Stimulated activated CD4-positive, alpha-beta T cell treated with anti-CD3 and anti-CD28 coated beads, Interleukin-12 subunit alpha, Interleukin-12 subunit beta, amount 100 ng/mL, for 24 hours (primary cell): ENCODE measurements around the gene VMO1.

Source experiments
- DNase-seq, 2 experiments: peaks; one replicate each; pipeline ENCODE4 v3.0.0-alpha.2; 2020; ENCODE audit warnings: low read depth in 2 of 2

VMO1 gene

GRCh38 chr17:4764595-4764994 lies 21.6 kb downstream of the VMO1 start:
- DNase-seq, result no peak

GRCh38 chr17:4759776-4760236 lies 26.4 kb downstream of the VMO1 start:
- no peak for DNase-seq

- DNase-seq, result no peak
These were observed 32.8 kb downstream of the VMO1 start for GRCh38 chr17:4753392-4753791.

GRCh38 chr17:4751932-4752331 lies 34.2 kb downstream of the VMO1 start:
- DNase-seq, result no peak

GRCh38 chr17:4750606-4751005 lies 35.6 kb downstream of the VMO1 start:
- no peak for DNase-seq

- DNase-seq, result no peak
These were observed 37.5 kb downstream of the VMO1 start for GRCh38 chr17:4748686-4749085.

GRCh38 chr17:4747847-4748246 lies 38.3 kb downstream of the VMO1 start:
- DNase-seq, result no peak

GRCh38 chr17:4744999-4745969 lies 40.9 kb downstream of the VMO1 start:
- DNase-seq, result no peak

- no peak for DNase-seq
These were observed 42.3 kb downstream of the VMO1 start for GRCh38 chr17:4743898-4744297.

GRCh38 chr17:4743216-4743615 lies 42.9 kb downstream of the VMO1 start:
- no peak for DNase-seq

- no peak for DNase-seq
These were observed 43.5 kb downstream of the VMO1 start for GRCh38 chr17:4742629-4743028.

- DNase-seq, result no peak
These were observed 44.0 kb downstream of the VMO1 start for GRCh38 chr17:4742133-4742532.

- no peak for DNase-seq
These were observed 44.6 kb downstream of the VMO1 start for GRCh38 chr17:4741544-4741943.

GRCh38 chr17:4740584-4740983 lies 45.6 kb downstream of the VMO1 start:
- no peak for DNase-seq

- no peak for DNase-seq
These were observed 46.2 kb downstream of the VMO1 start for GRCh38 chr17:4740025-4740351.

GRCh38 chr17:4739122-4740024 lies 46.8 kb downstream of the VMO1 start, which contains the start of the genes CXCL16 and ZMYND15:
Gene CXCL16 (minus strand): TSS chr17:4739928. CDS start chr17:4739339, 589 bp downstream.
Gene ZMYND15 (plus strand): TSS chr17:4739833. CDS start chr17:4740549, 716 bp downstream.
- DNase-seq, result peak in 1 of 2 experiments; percentile 38

GRCh38 chr17:4738136-4739121 lies 47.7 kb downstream of the VMO1 start:
- DNase-seq, result no peak

GRCh38 chr17:4735876-4736651 lies 50.1 kb downstream of the VMO1 start:
- DNase-seq, result no peak
